GM21576 (cell line): ENCODE results near the gene SGPP1.
"Not testable (repeated sequence)": the region's sequence is repeated elsewhere in the genome, so short reads cannot be mapped to it uniquely, and the experiment has no call there.

Experiments
- ATAC-seq: cut with Tn5 transposase; IDR thresholded peaks from one replicate; pipeline ENCODE4 v1.9.1; 2021; ENCODE audit warnings: mild to moderate bottlenecking, moderate library complexity; ENCODE audit not compliant: unreplicated experiment

The SGPP1 gene

GRCh38 chr14:63676615-63677014 lies 51.2 kb downstream of the SGPP1 start:
- no peak for ATAC-seq

GRCh38 chr14:63673886-63674497 lies 53.9 kb downstream of the SGPP1 start:
- no peak for ATAC-seq

DNA sequence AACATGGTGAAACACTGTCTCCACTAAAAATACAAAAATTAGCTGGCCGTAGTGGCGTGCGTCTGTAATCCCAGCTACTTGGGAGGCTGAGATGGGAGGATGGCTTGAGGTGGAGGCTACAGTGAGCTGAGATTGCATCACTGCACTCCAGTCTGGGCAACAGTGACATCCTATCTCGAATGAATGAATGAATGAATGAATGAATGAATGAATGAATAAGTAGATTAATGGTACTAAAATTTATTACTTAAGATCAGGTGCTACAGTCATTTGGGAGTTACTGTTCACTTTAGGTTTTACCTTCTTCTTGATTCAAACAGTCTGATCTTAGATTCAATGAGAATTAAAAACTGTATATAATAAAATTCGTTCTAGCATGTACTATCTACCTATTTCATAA lies 54.6 kb downstream of the SGPP1 start:
- ATAC-seq: no peak

- peak; percentile 58 for ATAC-seq
Observed at GRCh38 chr14:63672417-63673180, 55.3 kb downstream of the SGPP1 start.

GRCh38 chr14:63671987-63672386 lies 55.9 kb downstream of the SGPP1 start:
- ATAC-seq: no peak

DNA sequence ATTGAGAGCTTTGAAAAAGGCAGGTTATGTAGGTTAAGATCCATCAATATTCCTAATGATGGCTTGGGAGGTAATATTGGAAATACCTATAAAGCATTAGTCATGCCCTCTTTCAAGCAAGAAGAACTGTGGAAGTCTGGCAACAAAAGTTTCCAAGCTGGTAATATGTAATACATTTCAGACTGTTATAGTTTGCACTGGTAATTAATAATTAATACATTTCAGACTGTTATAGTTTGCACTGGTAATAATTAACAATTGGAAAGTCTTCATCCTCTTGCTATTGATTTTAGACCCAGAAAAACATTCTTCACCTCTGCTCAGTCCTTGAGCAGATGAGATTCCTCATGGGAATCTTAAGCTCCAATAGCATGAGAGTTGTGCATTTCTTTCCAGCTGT lies 57.2 kb downstream of the SGPP1 start:
- ATAC-seq: no peak

DNA sequence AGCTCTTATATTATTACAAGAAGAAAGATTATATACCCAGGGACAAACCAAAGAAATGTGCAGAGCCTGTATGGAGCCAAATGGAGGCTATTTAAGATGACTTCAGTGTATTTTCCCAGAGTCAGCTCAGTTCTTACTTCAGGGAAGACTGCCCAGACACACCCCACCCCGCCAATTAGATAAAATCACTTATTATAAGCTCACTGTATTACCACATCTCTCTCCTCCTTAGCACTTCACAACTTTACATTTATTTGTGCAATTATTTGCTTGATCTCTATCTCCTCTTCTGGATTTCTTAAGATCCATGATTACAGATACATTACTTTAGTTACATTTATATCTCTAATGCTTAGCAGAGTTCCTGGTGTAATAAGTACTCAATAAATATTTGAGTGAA lies 61.5 kb downstream of the SGPP1 start:
- no peak for ATAC-seq

GRCh38 chr14:63663428-63664341 lies 64.2 kb downstream of the SGPP1 start:
- ATAC-seq: no peak

DNA sequence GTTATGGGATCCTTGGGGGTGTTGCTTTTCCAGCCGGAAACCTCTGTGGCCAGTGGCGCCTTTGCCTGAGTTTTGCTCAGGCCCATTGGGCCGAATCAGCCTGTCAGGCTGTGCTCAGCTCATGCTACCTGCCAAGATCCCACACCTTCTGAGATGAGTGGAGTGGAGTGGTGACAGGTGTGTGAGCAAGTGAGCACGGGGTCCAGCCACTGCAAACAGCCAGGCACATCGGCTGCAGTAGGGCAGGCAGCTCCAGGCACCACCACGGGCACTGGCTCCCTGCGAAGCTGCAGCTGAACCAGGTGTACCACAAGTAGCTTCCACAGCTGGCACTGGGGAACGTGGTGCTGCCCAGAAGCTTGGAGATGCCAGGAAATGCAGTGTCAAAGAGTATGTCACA lies 65.1 kb downstream of the SGPP1 start:
- ATAC-seq: no peak

- not testable (repeated sequence) for ATAC-seq
Observed at GRCh38 chr14:63661881-63662280, 66.0 kb downstream of the SGPP1 start.

DNA sequence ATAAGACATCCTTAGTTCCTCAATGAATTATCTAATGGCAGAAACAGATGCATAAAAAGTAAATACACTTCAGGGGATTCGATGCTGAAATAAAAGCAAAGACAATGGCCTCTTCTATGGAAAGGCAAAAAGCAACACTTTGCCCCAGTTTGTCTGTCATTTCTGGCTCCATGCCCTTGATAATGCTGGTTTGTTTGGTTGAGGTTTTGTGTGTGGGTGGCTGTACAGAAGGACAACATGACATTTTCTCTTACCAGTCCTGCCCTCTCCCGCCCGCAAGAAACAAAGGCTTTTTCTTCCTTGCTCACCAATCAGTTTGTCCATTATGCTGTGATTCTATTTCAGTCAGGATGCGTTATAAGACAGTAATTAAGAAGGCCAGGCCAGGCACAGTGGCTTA lies 68.1 kb downstream of the SGPP1 start:
- ATAC-seq: no peak

DNA sequence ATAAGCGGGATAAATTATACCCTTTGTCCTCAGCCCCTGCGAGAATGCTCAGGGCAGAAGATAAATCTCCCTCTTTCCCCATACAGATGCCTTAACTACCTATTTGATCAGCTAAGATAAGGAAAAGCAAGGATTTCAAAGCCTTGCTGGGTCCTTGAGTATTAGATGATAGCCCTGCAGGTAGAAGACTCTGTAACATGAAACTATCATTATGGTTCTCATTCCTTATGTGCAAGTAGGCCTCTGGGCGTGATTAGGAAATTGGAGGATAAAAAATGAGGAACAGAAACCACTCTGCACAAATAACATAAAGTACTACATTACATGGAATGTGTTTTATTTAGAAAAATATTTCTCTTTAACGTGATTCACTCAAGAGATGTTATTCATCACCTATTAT lies 71.7 kb downstream of the SGPP1 start:
- no peak for ATAC-seq

- no peak for ATAC-seq
Observed at GRCh38 chr14:63654936-63655335, 72.9 kb downstream of the SGPP1 start.

DNA sequence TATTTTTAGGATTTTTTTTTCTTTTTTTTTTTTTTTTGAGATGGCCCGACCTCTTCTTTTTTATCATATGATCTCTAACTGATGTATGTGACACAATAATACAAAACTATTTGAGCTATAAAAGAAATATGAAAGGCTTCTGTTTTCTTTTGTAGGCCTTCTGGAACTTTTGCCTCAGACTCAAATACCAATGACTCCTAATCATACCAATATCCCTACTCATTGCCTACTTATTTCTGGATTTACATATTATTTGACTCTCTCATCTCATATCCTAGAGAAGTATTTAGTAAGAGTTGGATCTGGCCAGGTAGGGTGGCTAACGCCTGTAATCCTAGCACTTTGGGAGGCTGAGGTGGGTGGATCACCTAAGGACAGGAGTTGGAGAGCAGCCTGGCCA lies 73.5 kb downstream of the SGPP1 start:
- no peak for ATAC-seq

- no peak for ATAC-seq
Observed at GRCh38 chr14:63652406-63652805, 75.5 kb downstream of the SGPP1 start.

DNA sequence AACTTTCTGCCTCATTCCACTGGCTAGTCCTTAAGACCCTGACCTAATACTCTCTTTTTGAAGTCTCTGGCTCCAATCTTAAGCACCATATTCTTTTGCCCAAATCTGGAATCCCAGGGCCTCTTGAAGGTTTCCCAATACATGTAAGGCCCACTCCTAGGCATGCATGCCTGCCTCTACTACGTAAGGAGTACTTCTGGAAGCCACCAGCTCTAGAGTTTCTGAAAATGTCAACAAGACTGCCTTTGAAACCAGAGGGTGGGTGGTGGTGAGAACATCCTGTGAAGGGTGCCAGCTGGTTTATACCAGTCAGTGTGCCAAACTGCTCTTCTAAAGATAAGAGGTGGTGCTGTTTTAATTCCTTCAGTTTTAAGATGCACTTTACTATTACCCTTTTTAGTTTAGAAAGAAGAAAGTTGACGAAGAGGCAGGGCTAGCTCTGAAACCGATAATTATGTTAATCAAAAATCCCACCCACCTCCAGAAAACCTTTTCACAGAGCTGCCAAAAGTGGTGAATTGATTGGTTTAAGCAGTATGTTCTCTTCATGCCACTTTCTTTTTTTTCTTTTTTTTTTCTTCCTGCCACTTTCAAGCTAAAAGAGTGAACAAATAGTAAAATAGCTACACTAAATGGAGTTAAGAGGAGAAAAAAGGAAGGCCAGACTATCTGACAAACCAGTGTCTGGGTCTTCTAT lies 77.5 kb downstream of the SGPP1 start:
- no peak for ATAC-seq

GRCh38 chr14:63647696-63648410 lies 80.0 kb downstream of the SGPP1 start:
- ATAC-seq: no peak

DNA sequence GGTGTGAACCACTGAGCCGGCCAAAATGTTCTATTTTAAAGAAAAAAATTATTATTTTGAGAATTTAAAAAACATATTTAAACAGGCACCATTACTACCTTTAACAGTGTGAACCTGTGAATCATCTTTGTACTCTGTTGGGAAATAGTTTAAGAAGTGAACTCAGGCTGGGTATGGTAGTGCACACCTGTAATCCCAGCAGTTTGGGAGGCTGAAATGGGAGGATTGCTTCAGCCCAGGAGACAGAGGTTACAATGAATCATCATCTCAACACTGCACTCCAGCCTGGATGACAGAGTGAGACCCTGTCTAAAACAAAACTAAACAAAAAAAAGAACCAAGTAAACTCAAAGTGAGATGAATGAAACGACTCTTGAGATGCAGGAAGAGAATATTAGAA lies 83.1 kb downstream of the SGPP1 start:
- ATAC-seq: no peak

DNA sequence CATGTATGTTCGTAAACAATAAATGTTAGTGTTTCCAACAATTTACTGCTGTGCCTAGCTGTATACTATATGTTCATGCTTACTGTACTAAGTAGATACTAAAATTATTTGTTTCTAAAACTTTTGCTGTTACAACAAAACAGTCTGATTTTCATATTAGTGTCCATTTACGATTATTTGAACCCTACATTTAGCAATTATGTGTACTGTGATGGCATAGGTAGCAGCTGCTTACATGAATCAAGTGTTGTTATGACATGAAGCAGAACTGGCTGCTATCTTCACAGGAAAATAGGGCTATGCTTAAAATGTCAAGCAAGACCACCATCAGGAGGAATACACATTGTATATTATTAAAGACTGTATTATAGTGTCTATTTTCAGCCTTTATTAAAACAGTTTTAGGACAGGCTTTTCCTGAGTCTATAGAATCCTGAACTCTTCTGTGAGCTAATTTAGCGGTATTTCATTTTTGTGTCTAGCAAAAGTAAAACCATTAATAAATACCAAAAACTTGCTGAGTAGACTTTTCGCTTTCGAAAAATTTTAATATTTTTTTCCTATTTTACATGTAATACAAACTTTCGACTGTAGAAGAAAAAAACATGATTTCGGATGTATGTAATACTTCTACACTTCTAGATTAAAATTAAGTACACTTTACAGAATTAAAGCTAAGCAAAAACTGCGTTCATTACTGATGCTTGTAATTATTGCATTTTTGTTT lies 85.0 kb downstream of the SGPP1 start:
- no peak for ATAC-seq

- ATAC-seq: peak; percentile 54
Observed at GRCh38 chr14:63642229-63642611, 85.6 kb downstream of the SGPP1 start.
